D721Med (cell line): Measurements from ENCODE around the gene ELF1.

Experiments
- DNase-seq: peaks from one replicate; pipeline ENCODE4 v3.0.0; 2011; ENCODE audit warnings: low spot score; ENCODE audit not compliant: insufficient read length
- FAIRE-seq: peaks from 2 replicates; lab custom pipeline; 2011; peaks lifted over from hg19 to GRCh38; lab: Jason Lieb, UNC
- TF ChIP-seq, protein P1 (sequence below): IDR thresholded peaks from 2 replicates; pipeline ENCODE4 v1.5.1; 2012; ENCODE audit warnings: mild to moderate bottlenecking, control low read depth; ENCODE audit not compliant: insufficient read depth; ENCODE audit errors: missing control alignments

ELF1 gene

DNA sequence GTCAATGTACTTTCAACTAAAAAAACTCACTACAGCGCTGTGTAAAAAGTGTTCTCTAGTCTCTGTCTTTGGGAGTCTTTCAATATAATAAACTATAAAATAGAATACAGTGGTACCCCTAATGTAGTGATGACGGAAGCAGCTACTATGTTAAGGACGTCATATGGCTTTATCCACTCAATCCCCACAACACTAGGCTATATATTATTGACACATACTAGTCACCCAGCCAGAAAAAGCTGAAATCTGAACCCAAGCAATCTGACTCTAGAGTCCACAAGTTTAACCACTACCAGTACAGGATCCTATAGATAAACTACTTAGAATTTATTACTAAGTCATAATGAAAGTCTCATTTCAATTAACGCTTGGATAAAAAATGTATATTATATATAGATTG, 48.3 kb downstream of the ELF1 start:
- FAIRE-seq (no peak), DNase-seq (no peak)
- TF ChIP-seq, protein P1, sequence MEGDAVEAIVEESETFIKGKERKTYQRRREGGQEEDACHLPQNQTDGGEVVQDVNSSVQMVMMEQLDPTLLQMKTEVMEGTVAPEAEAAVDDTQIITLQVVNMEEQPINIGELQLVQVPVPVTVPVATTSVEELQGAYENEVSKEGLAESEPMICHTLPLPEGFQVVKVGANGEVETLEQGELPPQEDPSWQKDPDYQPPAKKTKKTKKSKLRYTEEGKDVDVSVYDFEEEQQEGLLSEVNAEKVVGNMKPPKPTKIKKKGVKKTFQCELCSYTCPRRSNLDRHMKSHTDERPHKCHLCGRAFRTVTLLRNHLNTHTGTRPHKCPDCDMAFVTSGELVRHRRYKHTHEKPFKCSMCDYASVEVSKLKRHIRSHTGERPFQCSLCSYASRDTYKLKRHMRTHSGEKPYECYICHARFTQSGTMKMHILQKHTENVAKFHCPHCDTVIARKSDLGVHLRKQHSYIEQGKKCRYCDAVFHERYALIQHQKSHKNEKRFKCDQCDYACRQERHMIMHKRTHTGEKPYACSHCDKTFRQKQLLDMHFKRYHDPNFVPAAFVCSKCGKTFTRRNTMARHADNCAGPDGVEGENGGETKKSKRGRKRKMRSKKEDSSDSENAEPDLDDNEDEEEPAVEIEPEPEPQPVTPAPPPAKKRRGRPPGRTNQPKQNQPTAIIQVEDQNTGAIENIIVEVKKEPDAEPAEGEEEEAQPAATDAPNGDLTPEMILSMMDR: no peak

- TF ChIP-seq, protein P1: no peak
- DNase-seq (no peak), FAIRE-seq (no peak)
Observed at GRCh38 chr13:40969169-40969901, 49.8 kb downstream of the ELF1 start.

- DNase-seq (no peak), FAIRE-seq (no peak)
- TF ChIP-seq, protein P1: no peak
Observed at GRCh38 chr13:40968416-40969000, 50.6 kb downstream of the ELF1 start.

DNA sequence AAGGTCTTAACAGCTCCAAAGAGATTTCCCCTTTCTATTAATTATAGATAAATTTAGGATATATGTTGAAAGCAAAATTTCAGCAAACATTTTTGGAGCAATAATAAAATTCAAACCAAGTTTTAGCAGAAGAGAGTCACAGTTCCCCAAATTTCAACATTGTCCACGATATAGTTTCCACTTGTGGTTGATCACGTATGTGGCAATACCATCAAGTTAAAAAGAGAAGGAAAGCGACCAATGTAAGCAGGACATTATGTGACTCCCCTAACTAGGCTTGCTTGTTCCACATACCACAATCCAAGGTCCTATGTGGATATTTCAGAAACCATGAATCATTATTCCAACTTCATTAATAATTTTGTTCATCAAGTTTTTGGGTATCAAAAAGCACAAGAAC, 52.8 kb downstream of the ELF1 start:
- TF ChIP-seq, protein P1: no peak
- no peak for FAIRE-seq
- DNase-seq: no peak

DNA sequence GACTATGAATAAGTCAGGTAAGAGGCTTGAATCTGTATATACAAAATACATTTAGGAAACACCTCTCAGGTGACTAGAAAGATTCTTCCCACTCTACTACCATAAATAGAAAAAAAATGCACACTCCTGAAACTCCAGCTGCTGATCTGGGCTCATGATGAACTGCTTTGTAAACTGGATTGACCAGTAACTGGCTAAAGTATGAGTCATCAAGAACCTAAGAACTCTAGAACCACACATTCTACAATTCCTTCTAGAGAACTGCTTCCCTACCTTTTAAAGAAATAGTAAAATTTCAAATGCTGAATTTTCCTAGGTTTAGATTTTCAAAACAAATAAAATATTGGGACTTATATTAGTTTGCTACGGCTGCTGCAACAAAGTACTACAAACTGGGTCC, 55.2 kb downstream of the ELF1 start:
- DNase-seq (no peak), FAIRE-seq (no peak)
- TF ChIP-seq, protein P1: no peak

DNA sequence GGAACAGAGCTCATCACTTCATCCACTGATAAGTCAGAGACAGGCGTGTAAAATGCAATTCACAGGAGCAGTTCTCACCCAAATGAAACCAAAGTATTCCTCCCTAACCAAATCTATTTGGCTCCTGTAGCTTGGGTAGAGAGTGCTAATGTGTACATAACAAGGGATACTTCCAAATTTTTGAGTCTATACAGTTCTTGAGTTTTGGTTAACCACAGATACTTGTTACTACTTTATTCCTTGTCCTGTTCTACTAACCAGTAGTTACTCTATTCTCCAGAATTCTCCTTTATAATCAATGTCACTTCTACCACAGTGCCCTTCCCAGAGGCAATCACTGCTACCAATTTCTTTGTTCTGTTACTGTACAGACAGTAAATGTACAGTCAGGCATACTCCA, 57.3 kb downstream of the ELF1 start:
- TF ChIP-seq, protein P1: no peak
- DNase-seq: no peak

GRCh38 chr13:40961214-40961613, 57.9 kb downstream of the ELF1 start:
- FAIRE-seq: no peak
- TF ChIP-seq, protein P1: no peak
- no peak for DNase-seq

More for the DNA sequence above, 57.3 kb downstream of the ELF1 start:
- no peak for FAIRE-seq
